ENCODE data around the gene KYNU. TPM values are rescaled to one million over a fixed set of nuclear protein-coding genes. Genes with fewer than 3 reads are reported as not detected.

The KYNU gene
- total and polyA plus RNA-seq, 9 of the 15 experiments (the other 6 are each of a cell fraction or from before 2014, with no cell fraction given), result 2.6 to 11.6 (median 7.2) TPM

GRCh38 chr2:142857256-142858164 lies 20.0 kb upstream of the KYNU start (continued):
- no peak for TF ChIP-seq ZHX1 (conservative IDR thresholded peaks at IDR 0.05; ENCODE audit: low read length)
- no peak for TF ChIP-seq ZNF668 (CRISPR knock-in tag; IDR thresholded peaks at IDR 0.05)

DNA sequence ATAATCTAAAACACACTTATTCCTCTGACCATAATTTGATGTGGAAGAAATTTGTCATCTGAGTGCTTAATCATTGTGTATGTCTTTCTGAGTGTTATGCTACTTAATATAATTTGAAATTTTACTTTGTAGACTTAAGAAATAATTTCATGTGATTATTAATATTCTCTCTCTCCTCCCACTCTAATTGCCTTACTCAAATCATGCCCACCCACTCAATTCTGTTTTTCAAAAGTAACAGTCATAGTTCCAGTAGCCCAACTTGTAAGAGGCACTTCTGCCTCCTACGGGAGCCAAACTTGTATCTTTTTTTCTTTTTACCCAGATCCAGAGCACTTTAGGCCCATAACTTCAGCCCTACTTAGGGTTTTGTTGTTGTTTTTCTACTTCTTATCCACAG lies 18.5 kb upstream of the KYNU start:
- H3K9me1 ChIP-seq (ENCODE audit: control insufficient read depth, insufficient read depth, low read length), result no peaks in the 10 kb centered on the region
- CTCF ChIA-PET (ENCODE audit: low intra/inter-chr PET ratio), result no interaction called here
- H3K4me1 ChIP-seq (replicated peaks in 1 of 2; ENCODE audit: control insufficient read depth in 2 of 2, insufficient read depth in 2 of 2, low read length in 2 of 2), result no peaks in the 10 kb centered on the region; a peak in 1 of 5 replicates
- no peaks in the 10 kb centered on the region for H3K79me2 ChIP-seq (ENCODE audit: control insufficient read depth, insufficient read depth, low read length)
- no peak for DNase-seq (ENCODE audit: extremely low read depth in 1 of 4, low spot score in 3 of 4)
- no peak overlapping the region for H3K4me2 ChIP-seq (ENCODE audit: insufficient read depth, low read length)
- in situ Hi-C loops (cut with MboI) (no loop called here), intact Hi-C loops (cut with micrococcal nuclease) (no loop called here)
- ATAC-seq, result no peak
- no peak overlapping the region for H3K27ac ChIP-seq (ENCODE audit: extremely low read depth, low read depth, low read length)
- no peaks in the 10 kb centered on the region for H4K20me1 ChIP-seq (replicated peaks; ENCODE audit: control insufficient read depth, insufficient read depth, low read length)
- 8% methylated on average over 1 of the region's 1 CpG for WGBS (ENCODE audit: insufficient coverage, low coverage, missing lambda C conversion rate)
- TF ChIP-seq ZNF384 (IDR thresholded peaks at IDR 0.05; ENCODE audit: low read depth, low read length) (no peak), MXD1 (CRISPR knock-in tag; IDR thresholded peaks at IDR 0.05; ENCODE audit: borderline replicate concordance, poor library complexity, severe bottlenecking) (no peak), E2F3 (CRISPR knock-in tag; IDR thresholded peaks at IDR 0.05) (no peak), SRF (CRISPR knock-in tag; IDR thresholded peaks at IDR 0.05) (no peak), STAG1 (CRISPR knock-in tag; IDR thresholded peaks at IDR 0.05; ENCODE audit: borderline replicate concordance) (no peak), ESRRB (CRISPR knock-in tag; IDR thresholded peaks at IDR 0.05; ENCODE audit: borderline replicate concordance) (no peak), AFF4 (CRISPR knock-in tag; IDR thresholded peaks at IDR 0.05) (no peak)
- TF ChIP-seq, protein P1, sequence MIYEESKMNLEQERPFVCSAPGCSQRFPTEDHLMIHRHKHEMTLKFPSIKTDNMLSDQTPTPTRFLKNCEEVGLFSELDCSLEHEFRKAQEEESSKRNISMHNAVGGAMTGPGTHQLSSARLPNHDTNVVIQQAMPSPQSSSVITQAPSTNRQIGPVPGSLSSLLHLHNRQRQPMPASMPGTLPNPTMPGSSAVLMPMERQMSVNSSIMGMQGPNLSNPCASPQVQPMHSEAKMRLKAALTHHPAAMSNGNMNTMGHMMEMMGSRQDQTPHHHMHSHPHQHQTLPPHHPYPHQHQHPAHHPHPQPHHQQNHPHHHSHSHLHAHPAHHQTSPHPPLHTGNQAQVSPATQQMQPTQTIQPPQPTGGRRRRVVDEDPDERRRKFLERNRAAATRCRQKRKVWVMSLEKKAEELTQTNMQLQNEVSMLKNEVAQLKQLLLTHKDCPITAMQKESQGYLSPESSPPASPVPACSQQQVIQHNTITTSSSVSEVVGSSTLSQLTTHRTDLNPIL (CRISPR knock-in tag; IDR thresholded peaks at IDR 0.05), result no peak
- H3K9ac ChIP-seq (ENCODE audit: insufficient read depth in 1 of 2, low read depth in 2 of 2, low read length in 2 of 2), result no peak overlapping the region
- no peak for FAIRE-seq
- POLR2A ChIA-PET, result no interaction called here
- no peaks in the 10 kb centered on the region for H3K27me3 ChIP-seq (ENCODE audit: control insufficient read depth in 2 of 2, insufficient read depth in 2 of 2, low read length in 2 of 2)
- H3K4me3 ChIP-seq, result no peak overlapping the region
- H3K9me3 ChIP-seq (replicated peaks; ENCODE audit: control insufficient read depth, insufficient read depth, low read depth, low read length), result no peaks in the 10 kb centered on the region
- no TSS peak for BruUV-seq (replicated peaks)
- H2AFZ ChIP-seq (ENCODE audit: low read depth, low read length), result no peak overlapping the region
- H3K36me3 ChIP-seq (ENCODE audit: control insufficient read depth, insufficient read depth, low read length), result no peaks in the 10 kb centered on the region

All from K562 (cell line).